Stimulated activated CD4-positive, alpha-beta T cell treated with anti-CD3 and anti-CD28 coated beads, TNF-alpha, amount 100 ng/mL, for 1 hour (primary cell): ENCODE measurements around the gene ZBTB49.

ENCODE experiments used
- DNase-seq, 3 donors: peaks; one replicate each; pipeline ENCODE4 v3.0.0-alpha.2; 2020; ENCODE audit warnings: low read depth in 3 of 3, low spot score in 1 of 3

The ZBTB49 gene

GRCh38 chr4:4355302-4355701 lies 65.3 kb downstream of the ZBTB49 start:
- DNase-seq, result no peak

GRCh38 chr4:4356106-4357041 lies 66.3 kb downstream of the ZBTB49 start:
- no peak for DNase-seq

GRCh38 chr4:4358093-4358854 lies 68.2 kb downstream of the ZBTB49 start:
- DNase-seq, result no peak

GRCh38 chr4:4361883-4362282 lies 71.8 kb downstream of the ZBTB49 start:
- no peak for DNase-seq

GRCh38 chr4:4362991-4363697 lies 73.1 kb downstream of the ZBTB49 start:
- DNase-seq, result no peak

GRCh38 chr4:4364061-4364460 lies 74.0 kb downstream of the ZBTB49 start:
- DNase-seq, result no peak

- DNase-seq, result no peak
Measured at GRCh38 chr4:4364486-4365208, 74.6 kb downstream of the ZBTB49 start.

GRCh38 chr4:4368809-4369580 lies 78.9 kb downstream of the ZBTB49 start:
- DNase-seq, result no peak
